IMR-90 (cell line): ENCODE measurements around the gene CDHR2. TPM values are rescaled to one million over a fixed set of nuclear protein-coding genes. Genes with fewer than 3 reads are reported as not detected.

ENCODE experiments used
- ATAC-seq: fragments of 200-7000 bp; cut with Tn5 transposase; 2 replicates; pipeline ENCODE4 v1.9.1; 2020; ENCODE audit warnings: low read depth, mild to moderate bottlenecking, moderate library complexity
- BruUV-seq: library from RNA; stranded (reverse); fragments of 400-500 nt; replicated peaks from 2 replicates; lab custom pipeline; 2021; lab: Mats Ljungman, UMichigan
- CTCF ChIA-PET: fragments of 300-600 bp; formaldehyde crosslinking; extraction: SDS; loops from one replicate; lab custom pipeline; 2021; ENCODE audit warnings: antibody characterized with exemption; lab: Yijun Ruan, JAX
- POLR2A ChIA-PET: fragments of 300-600 bp; sonication (Branson Sonifier 250); formaldehyde crosslinking; loops from one replicate; lab custom pipeline; 2022; ENCODE audit warnings: antibody characterized with exemption; ENCODE audit not compliant: unreplicated experiment; lab: Charles Lee
- DNase-seq: peaks from one replicate; pipeline ENCODE4 v3.0.0; 2013
- H2AFZ ChIP-seq: replicated peaks from 2 replicates; pipeline ENCODE3; 2013; ENCODE audit warnings: low read length, mild to moderate bottlenecking; ENCODE audit not compliant: poor library complexity
- H2AK5ac ChIP-seq: 2 replicates; pipeline ENCODE4 v1.6.1; 2013; ENCODE audit warnings: low read depth, low read length, inconsistent platforms
- H2AK9ac ChIP-seq: replicated peaks from 2 replicates; pipeline ENCODE3; 2013; ENCODE audit warnings: mild to moderate bottlenecking, low read depth, low read length, moderate library complexity; ENCODE audit not compliant: poor library complexity
- H2BK120ac ChIP-seq: 2 replicates; pipeline ENCODE4 v1.6.1; 2013; ENCODE audit warnings: low read depth, low read length, inconsistent platforms
- H2BK15ac ChIP-seq: 3 replicates; pipeline ENCODE4 v1.6.1; 2013; ENCODE audit warnings: low read depth, low read length, inconsistent platforms
- H2BK20ac ChIP-seq: 2 replicates; pipeline ENCODE4 v1.6.1; 2013; ENCODE audit warnings: low read depth, mild to moderate bottlenecking, inconsistent platforms, low read length, moderate library complexity
- H2BK5ac ChIP-seq: 2 replicates; pipeline ENCODE4 v1.6.1; 2013; ENCODE audit warnings: mild to moderate bottlenecking, low read depth, low read length, inconsistent platforms; ENCODE audit not compliant: poor library complexity, severe bottlenecking
- H3K14ac ChIP-seq: replicated peaks from 2 replicates; pipeline ENCODE4 v1.6.1; 2013; ENCODE audit warnings: low read depth, low read length, inconsistent platforms
- H3K18ac ChIP-seq: 2 replicates; pipeline ENCODE4 v1.6.1; 2013; ENCODE audit warnings: low read depth, low read length, control low read depth
- H3K23ac ChIP-seq: 2 replicates; pipeline ENCODE4 v1.6.1; 2013; ENCODE audit warnings: low read depth, low read length, inconsistent platforms
- H3K27ac ChIP-seq: 2 replicates; pipeline ENCODE4 v1.5.1; 2013; ENCODE audit warnings: mild to moderate bottlenecking, control low read depth, low read length; ENCODE audit not compliant: insufficient read depth
- H3K27me3 ChIP-seq: 2 replicates; pipeline ENCODE4 v1.6.1; 2013; ENCODE audit warnings: low read length; ENCODE audit not compliant: control insufficient read depth, insufficient read depth
- H3K36me3 ChIP-seq: 2 replicates; pipeline ENCODE4 v1.6.1; 2013; ENCODE audit warnings: low read length, mixed read lengths; ENCODE audit not compliant: control insufficient read depth, insufficient read depth
- H3K4ac ChIP-seq: 2 replicates; pipeline ENCODE4 v1.6.1; 2013; ENCODE audit warnings: low read depth, low read length, inconsistent platforms
- H3K4me1 ChIP-seq: 2 replicates; pipeline ENCODE4 v1.6.1; 2013; ENCODE audit warnings: low read length, mixed read lengths; ENCODE audit not compliant: control insufficient read depth, insufficient read depth
- H3K4me2 ChIP-seq: 2 replicates; pipeline ENCODE4 v1.6.1; 2013; ENCODE audit warnings: low read depth, mild to moderate bottlenecking, control low read depth, low read length, moderate library complexity
- H3K4me3 ChIP-seq: 2 replicates; pipeline ENCODE4 v1.5.1; 2013; ENCODE audit warnings: low read depth, mild to moderate bottlenecking, control low read depth, low read length, moderate library complexity; ENCODE audit not compliant: insufficient read depth
- H3K56ac ChIP-seq: 2 replicates; pipeline ENCODE4 v1.6.1; 2013; ENCODE audit warnings: low read length, inconsistent platforms; ENCODE audit not compliant: insufficient read depth; ENCODE audit errors: extremely low read depth
- H3K79me1 ChIP-seq, 2 experiments: 2 replicates each; pipeline ENCODE4 v1.6.1; 2013; ENCODE audit warnings: low read length in 2 of 2, inconsistent platforms in 1 of 2, low read depth in 1 of 2
- H3K9ac ChIP-seq: 2 replicates; pipeline ENCODE4 v1.6.1; 2013; ENCODE audit warnings: low read depth, low read length, control low read depth
- H3K9me1 ChIP-seq: 2 replicates; pipeline ENCODE4 v1.6.1; 2013; ENCODE audit warnings: low read length, inconsistent platforms; ENCODE audit not compliant: insufficient read depth
- H3K9me3 ChIP-seq: 2 replicates; pipeline ENCODE4 v1.6.1; 2013; ENCODE audit warnings: low read length; ENCODE audit not compliant: control insufficient read depth, insufficient read depth
- H4K20me1 ChIP-seq: 2 replicates; pipeline ENCODE4 v1.6.1; 2013; ENCODE audit warnings: low read length, inconsistent platforms; ENCODE audit not compliant: insufficient read depth
- H4K5ac ChIP-seq: 2 replicates; pipeline ENCODE4 v1.6.1; 2013; ENCODE audit warnings: mild to moderate bottlenecking, low read depth, low read length, control low read depth
- H4K8ac ChIP-seq, 2 experiments: 2 replicates each; pipeline ENCODE4 v1.6.1; 2013; ENCODE audit warnings: low read depth in 2 of 2, low read length in 2 of 2, control low read depth in 1 of 2, inconsistent platforms in 1 of 2
- H4K91ac ChIP-seq: 2 replicates; pipeline ENCODE4 v1.6.1; 2013; ENCODE audit warnings: low read depth, low read length, inconsistent platforms; ENCODE audit not compliant: insufficient read depth
- CEBPB ChIP-seq: IDR thresholded peaks from 2 replicates; pipeline ENCODE4 v1.6.1; 2012; ENCODE audit warnings: low read depth, low read length, improper control_type of control experiment
- WGBS, 2 experiments: methylation state at CpG; one replicate each; pipeline versions ENCODE4 v1.1.5 to v1.1.7; 2013; ENCODE audit warnings: missing lambda C conversion rate in 2 of 2; ENCODE audit not compliant: insufficient read length in 1 of 2; ENCODE audit errors: extremely low coverage in 2 of 2; 5-methylcytosine and 5-hydroxymethylcytosine counted together
- dilution Hi-C: fragments of 300-500 bp; cut with HindIII; formaldehyde crosslinking; loops from one replicate; pipeline ENCODE4 v1.14.3; 2018; ENCODE audit warnings: low sequenced_read_pairs; ENCODE audit not compliant: unreplicated experiment
- in situ Hi-C: fragments of 300-500 bp; cut with MboI; formaldehyde crosslinking; loops from 3 replicates; pipeline ENCODE4 v1.14.3; 2019; ENCODE audit warnings: low sequenced_read_pairs, inconsistent platforms, mixed read lengths
- intact Hi-C: fragments of 100-400 bp; cut with micrococcal nuclease; formaldehyde crosslinking; loops from 2 replicates; pipeline ENCODE4 v1.10.0; 2022
- polyA plus RNA-seq, 3 experiments: library from polyadenylated mRNA; depleted of rRNA; stranded (reverse); fragments of >200 nt; gene quantifications; 2 replicates each; pipeline ENCODE4 v1.2.3, GENCODE V29; 2012; ENCODE audit warnings: low replicate concordance in 1 of 3
- total RNA-seq: library from RNA; depleted of rRNA; stranded (reverse); fragments of >200 nt; gene quantifications from 2 replicates; pipeline ENCODE4 v1.2.3, GENCODE V29; 2012
- TF ChIP-seq, protein P1 (sequence below): fragments of 150-350 bp; IDR thresholded peaks from 2 replicates; pipeline ENCODE4 v1.6.1; 2017; ENCODE audit warnings: mild to moderate bottlenecking, antibody characterized with exemption, low read length, low read depth

Gene CDHR2
- total and polyA plus RNA-seq, 2 of the 4 experiments (the other 2 are of a cell fraction): not detected

- Histone ChIP-seq H2BK20ac (no peak overlapping the region), H3K18ac (no peak overlapping the region), H3K14ac (no peak overlapping the region), H2BK15ac (no peak overlapping the region), H3K36me3 (no peaks in the 10 kb centered on the region), H3K56ac (no peak overlapping the region), H3K9me3 (peaks cover 3% of the 10 kb centered on the region; the same call in 1 of the 2 replicates), H2AFZ (no peak overlapping the region), H4K5ac (no peak overlapping the region), H3K9ac (no peak overlapping the region), H3K23ac (no peak overlapping the region), H3K27ac (no peak overlapping the region), H3K4me1 (no peaks in the 10 kb centered on the region), H4K20me1 (no peaks in the 10 kb centered on the region), H3K79me1 (no peaks in the 10 kb centered on the region), H3K9me1 (no peaks in the 10 kb centered on the region), H3K27me3 (peaks cover 22% of the 10 kb centered on the region), H3K4me3 (no peak overlapping the region), H4K8ac (no peak overlapping the region), H2AK5ac (no peak overlapping the region), H2AK9ac (peak overlapping the region; percentile 42), H4K91ac (no peak overlapping the region), H3K4me2 (no peak overlapping the region), H2BK5ac (no peak overlapping the region), H3K4ac (no peak overlapping the region), H2BK120ac (no peak overlapping the region)
- BruUV-seq: no TSS peak
- dilution Hi-C loops: no loop called here
- ATAC-seq (no peak), DNase-seq (no peak)
- TF ChIP-seq, protein P1, sequence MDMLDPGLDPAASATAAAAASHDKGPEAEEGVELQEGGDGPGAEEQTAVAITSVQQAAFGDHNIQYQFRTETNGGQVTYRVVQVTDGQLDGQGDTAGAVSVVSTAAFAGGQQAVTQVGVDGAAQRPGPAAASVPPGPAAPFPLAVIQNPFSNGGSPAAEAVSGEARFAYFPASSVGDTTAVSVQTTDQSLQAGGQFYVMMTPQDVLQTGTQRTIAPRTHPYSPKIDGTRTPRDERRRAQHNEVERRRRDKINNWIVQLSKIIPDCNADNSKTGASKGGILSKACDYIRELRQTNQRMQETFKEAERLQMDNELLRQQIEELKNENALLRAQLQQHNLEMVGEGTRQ: no peak
- TF ChIP-seq CEBPB: no peak
- 60% methylated on average over 1 of the region's 18 CpGs; no CpG with 5 or more reads in 1 of the 2 experiments for WGBS, 2 experiments
- CTCF ChIA-PET: no interaction called here
- intact Hi-C loops: no loop called here
- in situ Hi-C loops: loop anchor here (25.0 kb wide), 1 partner anchor 831 kb away; no protein-coding TSS in a partner anchor
- POLR2A ChIA-PET: no interaction called here
Measured at GRCh38 chr5:176568657-176569056, 19.5 kb downstream of the CDHR2 start.
